ENCODE results near the gene ZBED4. TPM values are rescaled to one million over a fixed set of nuclear protein-coding genes. Genes with fewer than 3 reads are reported as not detected.

Gene ZBED4
- total RNA-seq, 1 experiment from 2014 or later: 29.2 TPM

- POLR2A ChIA-PET: no interaction called here
- CTCF ChIA-PET: no interaction called here
- no peak for TF ChIP-seq JUN (CRISPR knock-in tag; IDR thresholded peaks at IDR 0.05)
- peak; percentile 26; the same call in 1 of the 2 replicates for TF ChIP-seq ZNF121 (CRISPR knock-in tag; IDR thresholded peaks at IDR 0.05)
- Mint-ChIP-seq H3K4me1 (no peaks in the 10 kb centered on the region), H3K4me3 (no peak overlapping the region), H3K27ac (peak overlapping the region; percentile 72; the same call in 1 of the 2 replicates), H3K27me3 (ENCODE audit: low read depth) (no peaks in the 10 kb centered on the region), H3K9me3 (no peaks in the 10 kb centered on the region), H3K36me3 (peaks cover 29% of the 10 kb centered on the region)
- no peak for DNase-seq (ENCODE audit: low spot score)
- ATAC-seq: no peak
Measured at GRCh38 chr22:49812838-49813237, 40.8 kb upstream of the ZBED4 start.

DNA sequence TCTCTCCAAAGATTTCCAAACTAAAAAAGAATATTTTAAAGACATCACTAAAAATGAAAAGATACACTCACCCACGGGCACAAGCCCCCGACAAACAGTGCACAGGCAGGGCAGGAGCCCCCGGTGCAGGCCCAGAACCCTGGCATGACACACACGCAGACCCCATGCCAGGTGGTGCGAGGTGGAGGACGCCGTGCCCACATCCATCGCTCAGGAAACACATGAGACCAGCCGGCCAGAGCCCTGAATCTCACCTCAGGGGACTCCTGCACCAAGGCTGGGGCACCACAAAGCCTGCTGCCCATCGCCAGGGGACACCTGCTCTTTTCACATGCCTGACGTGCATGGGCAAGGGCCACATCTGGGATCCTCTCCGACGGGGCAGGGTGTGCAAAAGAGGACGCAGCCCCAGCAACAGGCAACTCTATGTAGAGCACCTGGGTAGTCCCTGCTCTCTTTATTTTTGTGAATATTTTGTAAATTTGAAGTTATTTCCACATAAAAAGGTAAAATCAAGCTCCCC is 39.4 kb upstream of the ZBED4 start:
- Mint-ChIP-seq H3K4me1 (no peaks in the 10 kb centered on the region), H3K27ac (no peak overlapping the region), H3K27me3 (ENCODE audit: low read depth) (no peaks in the 10 kb centered on the region), H3K9me3 (no peaks in the 10 kb centered on the region), H3K4me3 (no peak overlapping the region), H3K36me3 (peaks cover 42% of the 10 kb centered on the region)
- no peak for TF ChIP-seq ZNF138 (CRISPR knock-in tag; conservative IDR thresholded peaks at IDR 0.05)
- no peak for TF ChIP-seq ZNF396 (CRISPR knock-in tag; IDR thresholded peaks at IDR 0.05; ENCODE audit: borderline replicate concordance)
- TF ChIP-seq, protein P1, sequence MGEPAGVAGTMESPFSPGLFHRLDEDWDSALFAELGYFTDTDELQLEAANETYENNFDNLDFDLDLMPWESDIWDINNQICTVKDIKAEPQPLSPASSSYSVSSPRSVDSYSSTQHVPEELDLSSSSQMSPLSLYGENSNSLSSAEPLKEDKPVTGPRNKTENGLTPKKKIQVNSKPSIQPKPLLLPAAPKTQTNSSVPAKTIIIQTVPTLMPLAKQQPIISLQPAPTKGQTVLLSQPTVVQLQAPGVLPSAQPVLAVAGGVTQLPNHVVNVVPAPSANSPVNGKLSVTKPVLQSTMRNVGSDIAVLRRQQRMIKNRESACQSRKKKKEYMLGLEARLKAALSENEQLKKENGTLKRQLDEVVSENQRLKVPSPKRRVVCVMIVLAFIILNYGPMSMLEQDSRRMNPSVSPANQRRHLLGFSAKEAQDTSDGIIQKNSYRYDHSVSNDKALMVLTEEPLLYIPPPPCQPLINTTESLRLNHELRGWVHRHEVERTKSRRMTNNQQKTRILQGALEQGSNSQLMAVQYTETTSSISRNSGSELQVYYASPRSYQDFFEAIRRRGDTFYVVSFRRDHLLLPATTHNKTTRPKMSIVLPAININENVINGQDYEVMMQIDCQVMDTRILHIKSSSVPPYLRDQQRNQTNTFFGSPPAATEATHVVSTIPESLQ (CRISPR knock-in tag; IDR thresholded peaks at IDR 0.05): no peak
- TF ChIP-seq NR1H2 (CRISPR knock-in tag; IDR thresholded peaks at IDR 0.05): no peak
- TF ChIP-seq ZNF416 (CRISPR knock-in tag; IDR thresholded peaks at IDR 0.05): no peak
- no peak for TF ChIP-seq ZNF423 (CRISPR knock-in tag; IDR thresholded peaks at IDR 0.05)
- TF ChIP-seq IRF1 (CRISPR knock-in tag; IDR thresholded peaks at IDR 0.05): no peak
- TF ChIP-seq GABPB1 (CRISPR knock-in tag; IDR thresholded peaks at IDR 0.05): no peak
- TF ChIP-seq CREM (CRISPR knock-in tag; IDR thresholded peaks at IDR 0.05): no peak
- TF ChIP-seq, protein P2, sequence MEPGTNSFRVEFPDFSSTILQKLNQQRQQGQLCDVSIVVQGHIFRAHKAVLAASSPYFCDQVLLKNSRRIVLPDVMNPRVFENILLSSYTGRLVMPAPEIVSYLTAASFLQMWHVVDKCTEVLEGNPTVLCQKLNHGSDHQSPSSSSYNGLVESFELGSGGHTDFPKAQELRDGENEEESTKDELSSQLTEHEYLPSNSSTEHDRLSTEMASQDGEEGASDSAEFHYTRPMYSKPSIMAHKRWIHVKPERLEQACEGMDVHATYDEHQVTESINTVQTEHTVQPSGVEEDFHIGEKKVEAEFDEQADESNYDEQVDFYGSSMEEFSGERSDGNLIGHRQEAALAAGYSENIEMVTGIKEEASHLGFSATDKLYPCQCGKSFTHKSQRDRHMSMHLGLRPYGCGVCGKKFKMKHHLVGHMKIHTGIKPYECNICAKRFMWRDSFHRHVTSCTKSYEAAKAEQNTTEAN (CRISPR knock-in tag; IDR thresholded peaks at IDR 0.05): no peak
- TF ChIP-seq EMX1 (CRISPR knock-in tag; IDR thresholded peaks at IDR 0.05): no peak
- no peak for TF ChIP-seq GTF2I (CRISPR knock-in tag; conservative IDR thresholded peaks at IDR 0.05)
- no peak for TF ChIP-seq SMAD4 (CRISPR knock-in tag; IDR thresholded peaks at IDR 0.05)
- DNase-seq (ENCODE audit: low spot score) (no peak), ATAC-seq (no peak)
- CTCF ChIA-PET: no interaction called here
- POLR2A ChIA-PET: no interaction called here

- Mint-ChIP-seq H3K27me3 (ENCODE audit: low read depth) (no peaks in the 10 kb centered on the region), H3K36me3 (peaks cover 46% of the 10 kb centered on the region), H3K9me3 (no peaks in the 10 kb centered on the region), H3K27ac (no peak overlapping the region), H3K4me1 (no peaks in the 10 kb centered on the region), H3K4me3 (no peak overlapping the region)
- ChIA-PET POLR2A (no interaction called here), CTCF (no interaction called here)
- DNase-seq (ENCODE audit: low spot score) (no peak), ATAC-seq (no peak)
- TF ChIP-seq JAZF1 (CRISPR knock-in tag; IDR thresholded peaks at IDR 0.05) (no peak), FOXK1 (CRISPR knock-in tag; IDR thresholded peaks at IDR 0.05) (no peak), ELF4 (CRISPR knock-in tag; IDR thresholded peaks at IDR 0.05; ENCODE audit: low read depth) (no peak), SOX15 (CRISPR knock-in tag; IDR thresholded peaks at IDR 0.05) (no peak), IRF1 (CRISPR knock-in tag; IDR thresholded peaks at IDR 0.05) (no peak), NFATC4 (CRISPR knock-in tag; IDR thresholded peaks at IDR 0.05) (no peak)
- TF ChIP-seq, protein P2 (CRISPR knock-in tag; IDR thresholded peaks at IDR 0.05): no peak
- TF ChIP-seq, protein P3, sequence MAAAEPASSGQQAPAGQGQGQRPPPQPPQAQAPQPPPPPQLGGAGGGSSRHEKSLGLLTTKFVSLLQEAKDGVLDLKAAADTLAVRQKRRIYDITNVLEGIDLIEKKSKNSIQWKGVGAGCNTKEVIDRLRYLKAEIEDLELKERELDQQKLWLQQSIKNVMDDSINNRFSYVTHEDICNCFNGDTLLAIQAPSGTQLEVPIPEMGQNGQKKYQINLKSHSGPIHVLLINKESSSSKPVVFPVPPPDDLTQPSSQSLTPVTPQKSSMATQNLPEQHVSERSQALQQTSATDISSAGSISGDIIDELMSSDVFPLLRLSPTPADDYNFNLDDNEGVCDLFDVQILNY (CRISPR knock-in tag; IDR thresholded peaks at IDR 0.05): no peak
- TF ChIP-seq, protein P4, sequence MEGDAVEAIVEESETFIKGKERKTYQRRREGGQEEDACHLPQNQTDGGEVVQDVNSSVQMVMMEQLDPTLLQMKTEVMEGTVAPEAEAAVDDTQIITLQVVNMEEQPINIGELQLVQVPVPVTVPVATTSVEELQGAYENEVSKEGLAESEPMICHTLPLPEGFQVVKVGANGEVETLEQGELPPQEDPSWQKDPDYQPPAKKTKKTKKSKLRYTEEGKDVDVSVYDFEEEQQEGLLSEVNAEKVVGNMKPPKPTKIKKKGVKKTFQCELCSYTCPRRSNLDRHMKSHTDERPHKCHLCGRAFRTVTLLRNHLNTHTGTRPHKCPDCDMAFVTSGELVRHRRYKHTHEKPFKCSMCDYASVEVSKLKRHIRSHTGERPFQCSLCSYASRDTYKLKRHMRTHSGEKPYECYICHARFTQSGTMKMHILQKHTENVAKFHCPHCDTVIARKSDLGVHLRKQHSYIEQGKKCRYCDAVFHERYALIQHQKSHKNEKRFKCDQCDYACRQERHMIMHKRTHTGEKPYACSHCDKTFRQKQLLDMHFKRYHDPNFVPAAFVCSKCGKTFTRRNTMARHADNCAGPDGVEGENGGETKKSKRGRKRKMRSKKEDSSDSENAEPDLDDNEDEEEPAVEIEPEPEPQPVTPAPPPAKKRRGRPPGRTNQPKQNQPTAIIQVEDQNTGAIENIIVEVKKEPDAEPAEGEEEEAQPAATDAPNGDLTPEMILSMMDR (IDR thresholded peaks at IDR 0.05): no peak
Measured at GRCh38 chr22:49814856-49815255, 38.8 kb upstream of the ZBED4 start.
